UCSD-AML1 (cell line): ENCODE data around the gene TASP1.

ENCODE experiments used
- DNase-seq: peaks from one replicate; lab custom pipeline; 2025; ENCODE audit not compliant: unreplicated experiment; lab: John Stamatoyannopoulos, UW

The TASP1 gene

GRCh38 chr20:13442986-13443385, 195.7 kb downstream of the TASP1 start:
- no peak for DNase-seq

GRCh38 chr20:13441388-13441787, 197.3 kb downstream of the TASP1 start:
- DNase-seq = no peak

GRCh38 chr20:13436530-13436929, 202.2 kb downstream of the TASP1 start:
- DNase-seq = no peak

GRCh38 chr20:13432126-13432525, 206.6 kb downstream of the TASP1 start:
- no peak for DNase-seq

- no peak for DNase-seq
These were observed 208.3 kb downstream of the TASP1 start for GRCh38 chr20:13430346-13431002.

GRCh38 chr20:13428684-13429083, 210.0 kb downstream of the TASP1 start:
- no peak for DNase-seq

GRCh38 chr20:13426870-13427269, 211.9 kb downstream of the TASP1 start:
- no peak for DNase-seq

- no peak for DNase-seq
These were observed 213.2 kb downstream of the TASP1 start for GRCh38 chr20:13425381-13426135.

- DNase-seq = no peak
These were observed 214.4 kb downstream of the TASP1 start for GRCh38 chr20:13424174-13424833.

GRCh38 chr20:13423472-13424173, 215.1 kb downstream of the TASP1 start:
- DNase-seq = no peak

GRCh38 chr20:13422637-13423036, 216.1 kb downstream of the TASP1 start:
- no peak for DNase-seq

- no peak for DNase-seq
These were observed 218.1 kb downstream of the TASP1 start for GRCh38 chr20:13420625-13421024.

- DNase-seq = no peak
These were observed 219.3 kb downstream of the TASP1 start for GRCh38 chr20:13419477-13419876.

GRCh38 chr20:13418263-13419229, 220.2 kb downstream of the TASP1 start:
- DNase-seq = no peak

- DNase-seq = no peak
These were observed 222.2 kb downstream of the TASP1 start for GRCh38 chr20:13416531-13416930.

GRCh38 chr20:13412806-13413445, 225.8 kb downstream of the TASP1 start:
- DNase-seq = no peak

GRCh38 chr20:13404293-13404692, 234.4 kb downstream of the TASP1 start:
- DNase-seq = no peak

GRCh38 chr20:13403453-13403852, 235.3 kb downstream of the TASP1 start:
- DNase-seq = no peak

- no peak for DNase-seq
These were observed 235.7 kb downstream of the TASP1 start for GRCh38 chr20:13402986-13403385.
